GM12878 (cell line): ENCODE data around the gene MAGI2. TPM values are rescaled to one million over a fixed set of nuclear protein-coding genes. Genes with fewer than 3 reads are reported as not detected.

Experiments
- ATAC-seq: fragments of 200-7000 bp; cut with Tn5 transposase; 3 replicates; pipeline ENCODE4 v1.9.1; 2020; ENCODE audit warnings: mild to moderate bottlenecking, moderate library complexity
- BruUV-seq: library from RNA; stranded (reverse); fragments of 400-500 nt; replicated peaks from 2 replicates; lab custom pipeline; 2021; lab: Mats Ljungman, UMichigan
- CTCF ChIA-PET: fragments of 300-600 bp; sonication (Branson Sonifier 250); formaldehyde crosslinking; extraction: SDS; loops from one replicate; lab custom pipeline; 2021; ENCODE audit warnings: inconsistent platforms; lab: Yijun Ruan, JAX
- POLR2A ChIA-PET: fragments of 350-600 bp; formaldehyde crosslinking; extraction: SDS; loops from one replicate; lab custom pipeline; 2021; ENCODE audit warnings: inconsistent platforms; lab: Charles Lee
- RAD21 ChIA-PET: fragments of 300-600 bp; sonication (Branson Sonifier 250); formaldehyde crosslinking; loops from one replicate; lab custom pipeline; 2023; ENCODE audit warnings: antibody characterized with exemption; ENCODE audit not compliant: unreplicated experiment; lab: Charles Lee
- SMC1A ChIA-PET: fragments of 300-600 bp; sonication (Branson Sonifier 250); formaldehyde crosslinking; loops from one replicate; lab custom pipeline; 2023; ENCODE audit not compliant: unreplicated experiment, uncharacterized antibody; lab: Charles Lee
- DNase-seq: peaks from one replicate; pipeline ENCODE4 v3.0.0-alpha.2; 2011; ENCODE audit warnings: low read depth, low spot score
- FAIRE-seq: peaks from 3 replicates; lab custom pipeline; 2011; peaks lifted over from hg19 to GRCh38; lab: Jason Lieb, UNC
- H2AFZ ChIP-seq: 2 replicates; pipeline ENCODE4 v1.6.0; 2011; ENCODE audit warnings: low read depth, low read length, control low read depth; ENCODE audit not compliant: control insufficient read depth
- H3K27ac ChIP-seq: 2 replicates; pipeline ENCODE4 v1.5.1; 2011; ENCODE audit warnings: control low read depth; ENCODE audit not compliant: control insufficient read depth, insufficient read depth
- H3K27me3 ChIP-seq, 2 experiments: replicated peaks in 1 of 2; 2 replicates each; pipeline versions ENCODE4 v1.6.0 to v1.6.1; 2011; ENCODE audit warnings: low read length in 1 of 2; ENCODE audit not compliant: control insufficient read depth in 2 of 2, insufficient read depth in 2 of 2
- H3K36me3 ChIP-seq, 2 experiments: 2 replicates each; pipeline ENCODE4 v1.5.1; 2011; ENCODE audit warnings: low read length in 1 of 2; ENCODE audit not compliant: control insufficient read depth in 2 of 2, insufficient read depth in 2 of 2
- H3K4me1 ChIP-seq: 2 replicates; pipeline ENCODE4 v1.6.1; 2011; ENCODE audit warnings: mild to moderate bottlenecking, low read length, moderate library complexity, mixed read lengths; ENCODE audit not compliant: control insufficient read depth, insufficient read depth
- H3K4me2 ChIP-seq: 2 replicates; pipeline ENCODE4 v1.6.0; 2011; ENCODE audit warnings: control low read depth; ENCODE audit not compliant: control insufficient read depth, insufficient read depth
- H3K4me3 ChIP-seq: fragments of 200-600 bp; sonication (generic); 2 replicates; pipeline ENCODE4 v1.5.1; 2016
- H3K79me2 ChIP-seq: 2 replicates; pipeline ENCODE4 v1.6.0; 2011; ENCODE audit warnings: low read length; ENCODE audit not compliant: control insufficient read depth, insufficient read depth
- H3K9ac ChIP-seq: 2 replicates; pipeline ENCODE4 v1.8.0; 2011; ENCODE audit warnings: low read length, control low read depth, mixed read lengths; ENCODE audit not compliant: control insufficient read depth, insufficient read depth
- H3K9me3 ChIP-seq: replicated peaks from 3 replicates; pipeline ENCODE4 v1.5.1; 2011; ENCODE audit warnings: mild to moderate bottlenecking, low read length; ENCODE audit not compliant: control insufficient read depth, insufficient read depth
- H4K20me1 ChIP-seq: 2 replicates; pipeline ENCODE4 v1.6.0; 2011; ENCODE audit not compliant: control insufficient read depth, insufficient read depth
- CBFB ChIP-seq: IDR thresholded peaks from 2 replicates; pipeline ENCODE4 v1.6.1; 2016; ENCODE audit warnings: antibody characterized with exemption, low read depth
- JUNB ChIP-seq: IDR thresholded peaks from 2 replicates; pipeline ENCODE4 v1.6.1; 2016; ENCODE audit warnings: antibody characterized with exemption, mild to moderate bottlenecking
- SUZ12 ChIP-seq: fragments of 200-600 bp; sonication (generic); IDR thresholded peaks from one replicate; pipeline ENCODE4 v1.6.1; 2018; ENCODE audit warnings: antibody characterized with exemption, mild to moderate bottlenecking; ENCODE audit not compliant: unreplicated experiment
- ZNF687 ChIP-seq: fragments of 450-650 bp; IDR thresholded peaks from 2 replicates; pipeline ENCODE4 v1.6.1; 2017; ENCODE audit warnings: mild to moderate bottlenecking, moderate library complexity
- WGBS: methylation state at CpG from one replicate; pipeline ENCODE4 v1.1.6; 2016; ENCODE audit warnings: low lambda C conversion rate; ENCODE audit not compliant: insufficient replicate concordance, insufficient coverage; ENCODE audit errors: missing lambda C conversion rate; 5-methylcytosine and 5-hydroxymethylcytosine counted together
- in situ Hi-C: fragments of 300-500 bp; cut with MboI; formaldehyde crosslinking; loops from 9 replicates; pipeline ENCODE4 v1.14.3; 2018; ENCODE audit warnings: mixed read lengths
- intact Hi-C: fragments of 100-400 bp; cut with micrococcal nuclease; formaldehyde crosslinking; loops from one replicate; pipeline ENCODE4 v1.14.2; 2022; ENCODE audit not compliant: unreplicated experiment
- polyA plus RNA-seq, 11 experiments: library from polyadenylated mRNA; depleted of rRNA in 4 of 11; unstranded in 6 of 11; stranded (reverse) in 5 of 11; fragments of >200 nt; fragmentation: Nextera tagmentation in 4 of 11; fragmentation: Illumina TruSeq in 1 of 11; extraction: Ambion mirVana in 4 of 11; extraction: Trizol in 1 of 11; gene quantifications; 1 replicate in 1 of 11; 2 replicates in 10 of 11; pipeline versions ENCODE4 v1.2.1 to v1.2.3, GENCODE V29; 2011 to 2016; ENCODE audit warnings: inconsistent platforms in 2 of 11, missing spikeins in 2 of 11, low read depth in 1 of 11
- total RNA-seq, 4 experiments: library from RNA; depleted of rRNA in 3 of 4; stranded (reverse); fragments of >200 nt in 3 of 4; fragmentation: Illumina TruSeq in 1 of 4; extraction: Trizol in 1 of 4; gene quantifications; 2 replicates each; pipeline versions ENCODE4 v1.2.1 to v1.2.3, GENCODE V29; 2013 to 2021

MAGI2 gene
- total and polyA plus RNA-seq, 10 of the 15 experiments (the other 5 are each of a cell fraction or from before 2014, with no cell fraction given) = 0.01 to 0.31 (median 0.05) TPM; not detected in 2

GRCh38 chr7:78605119-78605518 is 848.3 kb downstream of the MAGI2 start:
- in situ Hi-C loops = no loop called here
- CTCF ChIA-PET = no interaction called here
- no peak overlapping the region for H3K9ac ChIP-seq
- H3K4me2 ChIP-seq = no peak overlapping the region
- no peak for TF ChIP-seq SUZ12
- no peak for TF ChIP-seq ZNF687
- no peak for TF ChIP-seq CBFB
- no peak for TF ChIP-seq JUNB
- DNase-seq = no peak
- no peaks in the 10 kb centered on the region for H3K27me3 ChIP-seq
- H3K4me1 ChIP-seq = no peaks in the 10 kb centered on the region
- RAD21 ChIA-PET = no interaction called here
- no peaks in the 10 kb centered on the region for H4K20me1 ChIP-seq
- H3K4me3 ChIP-seq = no peak overlapping the region
- no peak for ATAC-seq
- BruUV-seq = no TSS peak
- no peaks in the 10 kb centered on the region for H3K9me3 ChIP-seq
- H3K27ac ChIP-seq = no peak overlapping the region
- POLR2A ChIA-PET = no interaction called here
- WGBS = 0% methylated on average over 1 of the region's 1 CpG
- no peaks in the 10 kb centered on the region for H3K79me2 ChIP-seq
- SMC1A ChIA-PET = no interaction called here
- intact Hi-C loops = loop anchor here (10.0 kb wide), 2 partner anchors 320 to 570 kb away; no protein-coding TSS in a partner anchor
- H2AFZ ChIP-seq = no peak overlapping the region
- FAIRE-seq = no peak
- H3K36me3 ChIP-seq = no peaks in the 10 kb centered on the region
